DMS153 (cell line): ENCODE data around the gene ZNF444.
"Not testable (repeated sequence)": the region's sequence is repeated elsewhere in the genome, so short reads cannot be mapped to it uniquely, and the experiment has no call there.

Experiments
- DNase-seq: peaks from one replicate; lab custom pipeline; 2025; lab: John Stamatoyannopoulos, UW

The ZNF444 gene

GRCh38 chr19:56147307-56147706, 6.2 kb downstream of the ZNF444 start:
- no peak for DNase-seq

DNA sequence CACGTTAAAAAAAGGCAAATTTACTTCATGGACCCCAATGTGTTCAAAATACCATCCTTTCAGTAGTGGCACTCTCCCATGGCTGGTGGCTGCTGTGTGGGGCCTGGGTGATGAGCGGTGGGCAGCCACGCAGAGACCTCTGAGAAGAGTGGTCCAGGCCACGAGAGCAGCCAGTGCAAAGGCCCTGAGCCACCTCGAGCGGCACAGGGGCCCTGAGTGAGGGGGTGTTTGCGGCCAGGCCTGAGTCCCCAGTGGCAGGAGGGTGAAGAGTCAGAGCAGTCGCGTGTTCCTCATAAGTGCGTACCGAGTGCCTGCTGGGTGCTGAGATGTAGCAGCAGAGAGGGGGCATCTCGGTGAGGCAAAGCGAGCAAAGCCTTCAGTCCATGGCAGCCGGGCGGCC, 7.0 kb downstream of the ZNF444 start:
- DNase-seq = no peak

DNA sequence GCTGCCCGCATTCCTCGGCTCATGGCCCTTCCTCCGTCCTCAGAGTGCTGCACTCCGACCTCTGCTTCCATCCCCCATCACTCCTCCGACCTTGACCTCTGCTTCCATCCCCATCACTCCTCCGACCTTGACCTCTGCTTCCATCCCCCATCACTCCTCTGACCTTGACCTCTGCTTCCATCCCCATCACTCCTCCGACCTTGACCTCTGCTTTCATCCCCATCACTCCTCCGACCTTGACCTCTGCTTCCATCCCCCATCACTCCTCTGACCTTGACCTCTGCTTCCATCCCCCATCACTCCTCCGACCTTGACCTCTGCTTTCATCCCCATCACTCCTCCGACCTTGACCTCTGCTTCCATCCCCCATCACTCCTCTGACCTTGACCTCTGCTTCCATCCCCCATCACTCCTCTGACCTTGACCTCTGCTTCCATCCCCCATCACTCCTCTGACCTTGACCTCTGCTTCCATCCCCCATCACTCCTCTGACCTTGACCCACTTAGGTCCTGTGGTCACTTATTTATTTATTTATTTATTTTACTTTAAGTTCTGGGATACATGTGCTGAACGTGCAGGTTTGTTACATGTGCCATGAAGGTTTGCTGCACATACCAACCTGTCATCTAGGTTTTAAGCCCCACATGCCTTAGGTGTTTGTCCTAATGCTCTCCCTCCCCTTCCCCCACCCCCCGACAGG, 8.0 kb downstream of the ZNF444 start:
- DNase-seq = not testable (repeated sequence)

DNA sequence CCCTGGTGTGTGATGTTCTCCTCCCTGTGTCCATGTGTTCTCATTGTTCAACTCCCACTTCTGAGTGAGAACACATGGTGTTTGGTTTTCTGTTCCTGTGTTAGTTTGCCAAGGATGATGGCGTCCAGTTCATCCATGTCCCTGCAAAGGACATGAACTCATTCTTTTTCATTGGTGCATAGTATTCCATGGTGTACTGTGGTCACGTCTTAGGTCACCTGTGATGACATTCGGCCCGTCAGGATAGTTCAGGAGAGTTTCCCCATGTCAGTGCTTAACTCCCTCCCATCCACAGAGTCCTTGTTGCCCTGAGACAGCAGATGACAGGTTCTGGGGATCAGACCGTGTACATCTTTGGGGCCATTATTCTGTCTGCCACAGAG, 8.6 kb downstream of the ZNF444 start:
- DNase-seq = no peak

GRCh38 chr19:56150358-56150757, 9.3 kb downstream of the ZNF444 start:
- DNase-seq = no peak

DNA sequence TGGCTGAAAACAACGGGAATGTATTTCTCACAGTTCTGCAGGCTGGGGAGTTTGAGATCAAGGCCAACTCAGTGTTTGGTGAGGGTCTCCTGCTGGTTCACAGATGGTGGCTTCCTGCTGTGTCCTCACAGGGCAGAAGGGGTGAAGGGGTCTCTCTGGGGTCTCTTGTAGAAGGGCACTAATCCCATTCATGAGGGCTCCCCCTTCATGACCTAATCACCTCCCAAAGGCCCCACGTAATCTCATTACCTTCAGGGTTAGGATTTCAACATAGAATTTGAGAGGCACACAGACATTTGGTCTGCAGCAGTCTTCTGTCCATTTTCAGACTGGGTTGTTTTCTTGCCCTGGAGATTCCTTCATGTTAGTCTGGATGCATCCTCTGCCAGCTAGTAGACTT, 11.6 kb downstream of the ZNF444 start:
- DNase-seq = no peak

GRCh38 chr19:56153507-56153906, 12.4 kb downstream of the ZNF444 start:
- DNase-seq = no peak

GRCh38 chr19:56155124-56155687, 14.1 kb downstream of the ZNF444 start:
- DNase-seq = no peak

- no peak for DNase-seq
Observed at GRCh38 chr19:56156768-56157167, 15.7 kb downstream of the ZNF444 start.

GRCh38 chr19:56158170-56158757, 17.2 kb downstream of the ZNF444 start:
- DNase-seq = no peak

GRCh38 chr19:56159009-56159559, 18.0 kb downstream of the ZNF444 start:
- DNase-seq = no peak

- DNase-seq = no peak
Observed at GRCh38 chr19:56159622-56160271, 18.7 kb downstream of the ZNF444 start.

DNA sequence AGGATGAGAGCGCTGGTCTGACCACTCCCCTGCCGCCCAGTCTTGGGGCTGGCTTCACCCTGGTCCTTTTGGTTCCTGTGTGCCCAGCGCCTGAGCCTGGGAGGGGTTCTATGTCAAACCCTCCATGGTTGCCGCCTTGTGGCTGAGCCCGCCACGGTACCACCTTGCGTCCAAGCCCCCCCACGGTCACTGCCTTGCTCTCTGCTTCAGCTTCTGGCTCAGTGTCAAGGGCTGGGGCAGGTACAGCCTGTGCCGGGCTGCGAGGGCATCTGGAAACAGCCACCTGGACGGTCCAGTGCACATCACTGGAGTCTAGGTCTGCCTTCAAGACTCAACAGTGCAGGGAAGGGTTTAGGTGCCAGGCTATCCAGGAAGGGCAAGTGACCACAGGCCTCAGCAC, 20.4 kb downstream of the ZNF444 start:
- DNase-seq = no peak

GRCh38 chr19:56162258-56162657, 21.2 kb downstream of the ZNF444 start:
- no peak for DNase-seq

DNA sequence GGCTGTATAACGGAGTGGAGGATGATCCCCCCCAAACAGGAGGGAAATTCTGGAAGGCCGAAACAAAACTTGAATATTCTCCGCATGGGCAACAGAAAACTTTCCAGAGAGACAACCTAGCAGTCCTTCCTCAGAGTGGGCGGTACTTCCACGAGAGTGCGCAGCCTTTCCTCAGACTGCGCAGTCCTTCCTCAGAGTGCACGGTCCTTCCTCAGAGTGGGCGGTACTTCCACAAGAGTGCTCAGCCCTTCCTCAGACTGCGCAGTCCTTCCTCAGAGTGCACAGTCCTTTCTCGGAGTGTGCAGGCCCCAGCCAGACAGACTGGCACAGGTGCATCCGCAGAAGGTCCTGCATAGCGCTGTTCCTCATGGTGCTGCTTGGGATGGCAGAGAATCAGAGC, 22.0 kb downstream of the ZNF444 start:
- no peak for DNase-seq

- no peak for DNase-seq
Observed at GRCh38 chr19:56167064-56167578, 26.0 kb downstream of the ZNF444 start.

GRCh38 chr19:56170261-56170660, 29.2 kb downstream of the ZNF444 start:
- peak; percentile 62 for DNase-seq

DNA sequence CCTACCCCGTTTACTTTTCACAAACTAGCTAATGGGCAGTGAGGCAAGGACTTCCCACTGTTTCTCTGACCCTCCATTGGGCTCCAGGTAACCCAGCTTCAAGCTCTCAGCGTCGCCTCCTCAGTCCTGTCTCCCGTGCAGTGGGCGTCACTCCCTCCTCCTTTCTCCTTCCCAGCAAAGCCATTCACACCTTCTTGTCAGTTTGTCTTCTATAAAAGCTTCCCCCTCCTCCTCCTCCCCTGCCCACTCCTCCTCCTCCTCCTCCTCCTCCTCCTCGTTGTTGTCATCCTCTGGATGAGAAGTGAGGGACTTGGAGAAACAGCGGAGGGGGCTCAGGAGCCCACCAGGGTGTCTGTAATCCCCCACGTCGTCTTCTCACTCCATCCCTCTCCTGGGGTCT, 33.0 kb downstream of the ZNF444 start:
- no peak for DNase-seq

DNA sequence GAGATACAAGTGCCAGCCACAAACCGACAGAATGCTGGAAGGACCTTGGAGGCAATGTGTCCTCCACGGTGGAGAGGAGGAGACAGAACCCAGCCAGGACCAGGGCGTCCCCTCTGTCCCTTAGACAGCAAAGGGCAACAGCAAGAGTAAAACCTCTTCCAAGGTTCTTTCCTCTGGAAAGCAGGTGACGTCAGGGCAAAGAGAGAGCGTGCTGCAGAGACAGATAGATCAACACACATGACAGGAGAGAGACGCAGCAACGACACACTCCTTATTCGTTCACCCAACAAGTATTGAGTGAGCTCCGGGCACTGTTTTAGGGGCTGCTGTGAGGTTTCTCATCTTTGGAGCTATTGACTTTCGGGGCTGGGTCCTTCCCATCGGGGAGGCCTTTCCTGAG, 33.5 kb downstream of the ZNF444 start:
- peak; percentile 15 for DNase-seq

DNA sequence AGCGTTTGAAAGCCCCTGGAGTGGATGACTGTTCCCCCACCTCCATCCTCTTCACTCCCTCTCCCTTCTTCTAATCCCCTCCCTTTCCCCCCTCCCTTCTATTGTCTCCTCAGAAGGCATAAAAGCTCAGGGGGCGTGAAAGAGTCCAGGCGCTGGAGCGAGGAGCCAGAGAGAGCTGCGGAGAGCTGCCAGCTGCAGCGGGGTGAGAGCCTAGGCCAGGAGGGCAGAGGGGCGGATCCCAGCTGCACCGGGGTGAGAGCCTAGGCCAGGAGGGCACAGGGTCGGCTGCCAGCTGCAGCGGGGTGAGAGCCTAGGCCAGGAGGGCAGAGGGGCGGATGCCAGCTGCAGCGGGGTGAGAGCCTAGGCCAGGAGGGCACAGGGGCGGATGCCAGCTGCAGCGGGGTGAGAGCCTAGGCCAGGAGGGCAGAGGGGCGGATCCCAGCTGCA, 34.8 kb downstream of the ZNF444 start, which contains the start of gene GALP:
TSS of gene GALP (plus strand) at position 148 of the 447 bp plus-strand sequence. CDS start 1,101 bp downstream, outside the sequence.
- DNase-seq = not testable (repeated sequence)

GRCh38 chr19:56176310-56176709, 35.2 kb downstream of the ZNF444 start:
- DNase-seq = not testable (repeated sequence)

- no peak for DNase-seq
Observed at GRCh38 chr19:56176881-56177280, 35.8 kb downstream of the ZNF444 start.
